IPS-NIHi7 (cell line): Measurements from ENCODE around the gene STARD9.
"Not testable (repeated sequence)": the region's sequence is repeated elsewhere in the genome, so short reads cannot be mapped to it uniquely, and the experiment has no call there.

Source experiments
- DNase-seq: peaks from one replicate; pipeline ENCODE4 v3.0.0; 2012; ENCODE audit warnings: mixed read lengths; ENCODE audit errors: extremely low spot score

STARD9 gene

GRCh38 chr15:42729409-42729808, 154.0 kb downstream of the STARD9 start:
- DNase-seq: no peak

GRCh38 chr15:42730135-42730534, 154.7 kb downstream of the STARD9 start:
- DNase-seq: no peak

GRCh38 chr15:42730536-42730935, 155.1 kb downstream of the STARD9 start:
- no peak for DNase-seq

GRCh38 chr15:42731461-42731860, 156.1 kb downstream of the STARD9 start:
- DNase-seq: no peak

- no peak for DNase-seq
Observed at GRCh38 chr15:42732095-42732827, 156.9 kb downstream of the STARD9 start.

- DNase-seq: no peak
Observed at GRCh38 chr15:42733027-42733426, 157.6 kb downstream of the STARD9 start.

- DNase-seq: no peak
Observed at GRCh38 chr15:42734076-42734672, 158.8 kb downstream of the STARD9 start.

GRCh38 chr15:42735382-42736165, 160.2 kb downstream of the STARD9 start:
- no peak for DNase-seq

GRCh38 chr15:42736178-42736792, 160.9 kb downstream of the STARD9 start:
- DNase-seq: peak; percentile 56

GRCh38 chr15:42736793-42737528, 161.6 kb downstream of the STARD9 start, which contains the start of gene CDAN1:
TSS of gene CDAN1 (minus strand) at chr15:42737128. CDS start at chr15:42737102, 26 bp downstream.
- peak; percentile 100 for DNase-seq

- no peak for DNase-seq
Observed at GRCh38 chr15:42737529-42738328, 162.3 kb downstream of the STARD9 start.

GRCh38 chr15:42741710-42742109, 166.3 kb downstream of the STARD9 start:
- DNase-seq: no peak

GRCh38 chr15:42742149-42742548, 166.7 kb downstream of the STARD9 start:
- no peak for DNase-seq

GRCh38 chr15:42744195-42744594, 168.8 kb downstream of the STARD9 start:
- no peak for DNase-seq

GRCh38 chr15:42749266-42749665, 173.9 kb downstream of the STARD9 start:
- no peak for DNase-seq

GRCh38 chr15:42750306-42750705, 174.9 kb downstream of the STARD9 start:
- no peak for DNase-seq

- DNase-seq: no peak
Observed at GRCh38 chr15:42759093-42759492, 183.7 kb downstream of the STARD9 start.

GRCh38 chr15:42760759-42761158, 185.4 kb downstream of the STARD9 start:
- DNase-seq: no peak

- DNase-seq: not testable (repeated sequence)
Observed at GRCh38 chr15:42761813-42762212, 186.4 kb downstream of the STARD9 start.

GRCh38 chr15:42764154-42764731, 188.8 kb downstream of the STARD9 start:
- not testable (repeated sequence) for DNase-seq
